IMR-90 (cell line): ENCODE measurements around the gene GJA5. TPM values are rescaled to one million over a fixed set of nuclear protein-coding genes. Genes with fewer than 3 reads are reported as not detected.

Experiments used
- ATAC-seq: fragments of 200-7000 bp; cut with Tn5 transposase; 2 replicates; pipeline ENCODE4 v1.9.1; 2020; ENCODE audit warnings: low read depth, mild to moderate bottlenecking, moderate library complexity
- BruUV-seq: library from RNA; stranded (reverse); fragments of 400-500 nt; replicated peaks from 2 replicates; lab custom pipeline; 2021; lab: Mats Ljungman, UMichigan
- CTCF ChIA-PET: fragments of 300-600 bp; formaldehyde crosslinking; extraction: SDS; loops from one replicate; lab custom pipeline; 2021; ENCODE audit warnings: antibody characterized with exemption; lab: Yijun Ruan, JAX
- POLR2A ChIA-PET: fragments of 300-600 bp; sonication (Branson Sonifier 250); formaldehyde crosslinking; loops from one replicate; lab custom pipeline; 2022; ENCODE audit warnings: antibody characterized with exemption; ENCODE audit not compliant: unreplicated experiment; lab: Charles Lee
- DNase-seq: peaks from one replicate; pipeline ENCODE4 v3.0.0; 2013
- H2AFZ ChIP-seq: replicated peaks from 2 replicates; pipeline ENCODE3; 2013; ENCODE audit warnings: low read length, mild to moderate bottlenecking; ENCODE audit not compliant: poor library complexity
- H2AK5ac ChIP-seq: 2 replicates; pipeline ENCODE4 v1.6.1; 2013; ENCODE audit warnings: low read depth, low read length, inconsistent platforms
- H2AK9ac ChIP-seq: replicated peaks from 2 replicates; pipeline ENCODE3; 2013; ENCODE audit warnings: mild to moderate bottlenecking, low read depth, low read length, moderate library complexity; ENCODE audit not compliant: poor library complexity
- H2BK120ac ChIP-seq: 2 replicates; pipeline ENCODE4 v1.6.1; 2013; ENCODE audit warnings: low read depth, low read length, inconsistent platforms
- H2BK15ac ChIP-seq: 3 replicates; pipeline ENCODE4 v1.6.1; 2013; ENCODE audit warnings: low read depth, low read length, inconsistent platforms
- H2BK20ac ChIP-seq: 2 replicates; pipeline ENCODE4 v1.6.1; 2013; ENCODE audit warnings: low read depth, mild to moderate bottlenecking, inconsistent platforms, low read length, moderate library complexity
- H2BK5ac ChIP-seq: 2 replicates; pipeline ENCODE4 v1.6.1; 2013; ENCODE audit warnings: mild to moderate bottlenecking, low read depth, low read length, inconsistent platforms; ENCODE audit not compliant: poor library complexity, severe bottlenecking
- H3K14ac ChIP-seq: replicated peaks from 2 replicates; pipeline ENCODE4 v1.6.1; 2013; ENCODE audit warnings: low read depth, low read length, inconsistent platforms
- H3K18ac ChIP-seq: 2 replicates; pipeline ENCODE4 v1.6.1; 2013; ENCODE audit warnings: low read depth, low read length, control low read depth
- H3K23ac ChIP-seq: 2 replicates; pipeline ENCODE4 v1.6.1; 2013; ENCODE audit warnings: low read depth, low read length, inconsistent platforms
- H3K27ac ChIP-seq: 2 replicates; pipeline ENCODE4 v1.5.1; 2013; ENCODE audit warnings: mild to moderate bottlenecking, control low read depth, low read length; ENCODE audit not compliant: insufficient read depth
- H3K27me3 ChIP-seq: 2 replicates; pipeline ENCODE4 v1.6.1; 2013; ENCODE audit warnings: low read length; ENCODE audit not compliant: control insufficient read depth, insufficient read depth
- H3K36me3 ChIP-seq: 2 replicates; pipeline ENCODE4 v1.6.1; 2013; ENCODE audit warnings: low read length, mixed read lengths; ENCODE audit not compliant: control insufficient read depth, insufficient read depth
- H3K4ac ChIP-seq: 2 replicates; pipeline ENCODE4 v1.6.1; 2013; ENCODE audit warnings: low read depth, low read length, inconsistent platforms
- H3K4me1 ChIP-seq: 2 replicates; pipeline ENCODE4 v1.6.1; 2013; ENCODE audit warnings: low read length, mixed read lengths; ENCODE audit not compliant: control insufficient read depth, insufficient read depth
- H3K4me2 ChIP-seq: 2 replicates; pipeline ENCODE4 v1.6.1; 2013; ENCODE audit warnings: low read depth, mild to moderate bottlenecking, control low read depth, low read length, moderate library complexity
- H3K4me3 ChIP-seq: 2 replicates; pipeline ENCODE4 v1.5.1; 2013; ENCODE audit warnings: low read depth, mild to moderate bottlenecking, control low read depth, low read length, moderate library complexity; ENCODE audit not compliant: insufficient read depth
- H3K56ac ChIP-seq: 2 replicates; pipeline ENCODE4 v1.6.1; 2013; ENCODE audit warnings: low read length, inconsistent platforms; ENCODE audit not compliant: insufficient read depth; ENCODE audit errors: extremely low read depth
- H3K79me1 ChIP-seq, 2 experiments: 2 replicates each; pipeline ENCODE4 v1.6.1; 2013; ENCODE audit warnings: low read length in 2 of 2, inconsistent platforms in 1 of 2, low read depth in 1 of 2
- H3K9ac ChIP-seq: 2 replicates; pipeline ENCODE4 v1.6.1; 2013; ENCODE audit warnings: low read depth, low read length, control low read depth
- H3K9me1 ChIP-seq: 2 replicates; pipeline ENCODE4 v1.6.1; 2013; ENCODE audit warnings: low read length, inconsistent platforms; ENCODE audit not compliant: insufficient read depth
- H3K9me3 ChIP-seq: 2 replicates; pipeline ENCODE4 v1.6.1; 2013; ENCODE audit warnings: low read length; ENCODE audit not compliant: control insufficient read depth, insufficient read depth
- H4K20me1 ChIP-seq: 2 replicates; pipeline ENCODE4 v1.6.1; 2013; ENCODE audit warnings: low read length, inconsistent platforms; ENCODE audit not compliant: insufficient read depth
- H4K5ac ChIP-seq: 2 replicates; pipeline ENCODE4 v1.6.1; 2013; ENCODE audit warnings: mild to moderate bottlenecking, low read depth, low read length, control low read depth
- H4K8ac ChIP-seq, 2 experiments: 2 replicates each; pipeline ENCODE4 v1.6.1; 2013; ENCODE audit warnings: low read depth in 2 of 2, low read length in 2 of 2, control low read depth in 1 of 2, inconsistent platforms in 1 of 2
- H4K91ac ChIP-seq: 2 replicates; pipeline ENCODE4 v1.6.1; 2013; ENCODE audit warnings: low read depth, low read length, inconsistent platforms; ENCODE audit not compliant: insufficient read depth
- FOS ChIP-seq: fragments of 150-350 bp; IDR thresholded peaks from 2 replicates; pipeline ENCODE4 v1.6.1; 2016; ENCODE audit warnings: low read depth, low read length
- MAFK ChIP-seq: IDR thresholded peaks from 2 replicates; pipeline ENCODE4 v1.6.1; 2012; ENCODE audit warnings: low read depth, low read length, improper control_type of control experiment
- MAZ ChIP-seq: IDR thresholded peaks from 2 replicates; pipeline ENCODE4 v1.6.1; 2012; ENCODE audit warnings: low read depth, mild to moderate bottlenecking, low read length, improper control_type of control experiment, moderate library complexity, borderline replicate concordance
- POLR2A ChIP-seq: IDR thresholded peaks from 2 replicates; pipeline ENCODE4 v1.6.1; 2012; ENCODE audit warnings: mild to moderate bottlenecking, low read depth, low read length
- RFX5 ChIP-seq: IDR thresholded peaks from 2 replicates; pipeline ENCODE4 v1.8.0; 2012; ENCODE audit warnings: low read depth, mild to moderate bottlenecking, low read length, moderate library complexity
- USF2 ChIP-seq: fragments of 150-350 bp; IDR thresholded peaks from 2 replicates; pipeline ENCODE4 v1.6.1; 2017; ENCODE audit warnings: mild to moderate bottlenecking, antibody characterized with exemption, low read length, low read depth
- WGBS, 2 experiments: methylation state at CpG; one replicate each; pipeline versions ENCODE4 v1.1.5 to v1.1.7; 2013; ENCODE audit warnings: missing lambda C conversion rate in 2 of 2; ENCODE audit not compliant: insufficient read length in 1 of 2; ENCODE audit errors: extremely low coverage in 2 of 2; 5-methylcytosine and 5-hydroxymethylcytosine counted together
- dilution Hi-C: fragments of 300-500 bp; cut with HindIII; formaldehyde crosslinking; loops from one replicate; pipeline ENCODE4 v1.14.3; 2018; ENCODE audit warnings: low sequenced_read_pairs; ENCODE audit not compliant: unreplicated experiment
- in situ Hi-C: fragments of 300-500 bp; cut with MboI; formaldehyde crosslinking; loops from 3 replicates; pipeline ENCODE4 v1.14.3; 2019; ENCODE audit warnings: low sequenced_read_pairs, inconsistent platforms, mixed read lengths
- intact Hi-C: fragments of 100-400 bp; cut with micrococcal nuclease; formaldehyde crosslinking; loops from 2 replicates; pipeline ENCODE4 v1.10.0; 2022
- polyA plus RNA-seq, 3 experiments: library from polyadenylated mRNA; depleted of rRNA; stranded (reverse); fragments of >200 nt; gene quantifications; 2 replicates each; pipeline ENCODE4 v1.2.3, GENCODE V29; 2012; ENCODE audit warnings: low replicate concordance in 1 of 3
- total RNA-seq: library from RNA; depleted of rRNA; stranded (reverse); fragments of >200 nt; gene quantifications from 2 replicates; pipeline ENCODE4 v1.2.3, GENCODE V29; 2012

GJA5 gene
- total and polyA plus RNA-seq, 2 of the 4 experiments (the other 2 are of a cell fraction) = not detected

GRCh38 chr1:147771226-147772125 lies 11.1 kb upstream of the GJA5 start:
- POLR2A ChIA-PET = no interaction called here
- Histone ChIP-seq H3K9me3 (no peaks in the 10 kb centered on the region), H3K18ac (no peak overlapping the region), H2AFZ (no peak overlapping the region), H3K4me1 (no peaks in the 10 kb centered on the region), H3K4ac (no peak overlapping the region), H4K20me1 (no peaks in the 10 kb centered on the region), H4K91ac (no peak overlapping the region), H4K5ac (no peak overlapping the region), H2AK9ac (no peak overlapping the region), H2AK5ac (no peak overlapping the region), H4K8ac (no peak overlapping the region), H3K56ac (no peak overlapping the region), H2BK20ac (no peak overlapping the region), H3K4me2 (no peak overlapping the region), H3K27me3 (peaks cover 1% of the 10 kb centered on the region; the same call in 1 of the 2 replicates), H3K14ac (no peak overlapping the region), H3K9me1 (no peaks in the 10 kb centered on the region), H2BK5ac (no peak overlapping the region), H2BK120ac (no peak overlapping the region), H3K4me3 (no peak overlapping the region), H3K27ac (no peak overlapping the region), H3K23ac (no peak overlapping the region), H3K9ac (no peak overlapping the region), H3K79me1 (no peaks in the 10 kb centered on the region), H3K36me3 (no peaks in the 10 kb centered on the region), H2BK15ac (no peak overlapping the region)
- no CpG with 5 or more reads among the region's 10 CpGs for WGBS, 2 experiments
- ATAC-seq (no peak), DNase-seq (peak; percentile 5)
- no TSS peak for BruUV-seq
- TF ChIP-seq RFX5 (no peak), FOS (no peak), POLR2A (no peak), MAZ (no peak), MAFK (no peak), USF2 (no peak)
- intact Hi-C loops = no loop called here
- in situ Hi-C loops = no loop called here
- CTCF ChIA-PET = no interaction called here
- dilution Hi-C loops = no loop called here
